Natural killer cell (primary cell): Measurements from ENCODE around the gene LAPTM5. TPM values are rescaled to one million over a fixed set of nuclear protein-coding genes. Genes with fewer than 3 reads are reported as not detected.

Source experiments
- ATAC-seq, 3 donors: fragments of 150-1000 bp in 2 of 3; fragments of 200-7000 bp in 1 of 3; cut with Tn5 transposase; 1 replicate in 1 of 3; 2 replicates in 2 of 3; pipeline ENCODE4 v1.10.0; 2021; ENCODE audit warnings: mild to moderate bottlenecking in 2 of 3, moderate library complexity in 2 of 3
- DNase-seq, 2 donors: peaks; one replicate each; pipeline versions ENCODE4 v3.0.0 to v3.0.0-alpha.2; 2013 to 2021; ENCODE audit warnings: mixed read lengths in 1 of 2
- H3K27ac ChIP-seq: one replicate; pipeline ENCODE4 v1.5.1; 2013; ENCODE audit warnings: mild to moderate bottlenecking, low read length
- H3K27me3 ChIP-seq: one replicate; pipeline ENCODE4 v1.6.1; 2013; ENCODE audit warnings: low read length; ENCODE audit not compliant: control insufficient read depth, insufficient read depth
- H3K36me3 ChIP-seq: one replicate; pipeline ENCODE4 v1.6.1; 2013; ENCODE audit warnings: low read length; ENCODE audit not compliant: control insufficient read depth, insufficient read depth
- H3K4me1 ChIP-seq: one replicate; pipeline ENCODE4 v1.6.1; 2013; ENCODE audit warnings: low read length; ENCODE audit not compliant: control insufficient read depth, insufficient read depth
- H3K4me3 ChIP-seq: one replicate; pipeline ENCODE4 v1.5.1; 2013; ENCODE audit warnings: low read length
- H3K9me3 ChIP-seq: one replicate; pipeline ENCODE4 v1.6.1; 2013; ENCODE audit warnings: low read length; ENCODE audit not compliant: control insufficient read depth, insufficient read depth
- H3K27ac Mint-ChIP-seq, 2 donors: one replicate each; pipeline ENCODE4 v1.8.0; 2022; ENCODE audit warnings: mild to moderate bottlenecking in 2 of 2, mixed read lengths in 2 of 2, moderate library complexity in 1 of 2
- H3K27me3 Mint-ChIP-seq, 2 donors: one replicate each; pipeline ENCODE4 v1.8.0; 2022; ENCODE audit warnings: low read depth in 2 of 2, mixed read lengths in 2 of 2
- H3K36me3 Mint-ChIP-seq: one replicate; pipeline ENCODE4 v1.8.0; 2022; ENCODE audit warnings: mixed read lengths
- H3K4me1 Mint-ChIP-seq, 2 donors: one replicate each; pipeline ENCODE4 v1.8.0; 2022; ENCODE audit warnings: mixed read lengths in 2 of 2
- H3K4me3 Mint-ChIP-seq: one replicate; pipeline ENCODE4 v1.8.0; 2022; ENCODE audit warnings: mild to moderate bottlenecking, moderate library complexity, mixed read lengths
- H3K9me3 Mint-ChIP-seq, 2 donors: one replicate each; pipeline ENCODE4 v1.8.0; 2022; ENCODE audit warnings: mixed read lengths in 2 of 2
- CTCF ChIP-seq: fragments of 200-600 bp; IDR thresholded peaks from one replicate; pipeline ENCODE4 v1.8.0; 2022; ENCODE audit warnings: antibody characterized with exemption
- WGBS: methylation state at CpG from one replicate; pipeline ENCODE4 v1.1.7; 2013; ENCODE audit warnings: missing lambda C conversion rate; ENCODE audit not compliant: insufficient coverage; 5-methylcytosine and 5-hydroxymethylcytosine counted together
- intact Hi-C: fragments of 100-400 bp; cut with micrococcal nuclease; formaldehyde crosslinking; loops from one replicate; pipeline ENCODE4 v1.14.2; 2022
- total RNA-seq, 4 donors: library from RNA; stranded (reverse); fragments of 120-200 nt in 1 of 4; gene quantifications; one replicate each; pipeline versions ENCODE4 v1.2.3 to v1.2.4, GENCODE V29; 2013 to 2022

The LAPTM5 gene
- total RNA-seq, 3 donors from 2014 or later (not counting 1 experiment from before 2014, with no cell fraction given), result 520 to 674 (median 533) TPM

- Mint-ChIP-seq H3K36me3 (no peaks in the 10 kb centered on the region), H3K27me3 (peaks cover 12 to 17% of the 10 kb centered on the region in 2 donors), H3K4me1 (peaks cover 0 to 8% of the 10 kb centered on the region in 2 donors), H3K27ac (no peak overlapping the region), H3K4me3 (no peak overlapping the region), H3K9me3 (no peaks in the 10 kb centered on the region)
- no peak for TF ChIP-seq CTCF
- DNase-seq (no peak), ATAC-seq (no peak)
- peaks cover 2% of the 10 kb centered on the region for H3K27me3 ChIP-seq
- no peak overlapping the region for H3K4me3 ChIP-seq
- no peaks in the 10 kb centered on the region for H3K9me3 ChIP-seq
- intact Hi-C loops, result no loop called here
- H3K4me1 ChIP-seq, result no peaks in the 10 kb centered on the region
- 87% methylated on average over 7 of the region's 7 CpGs for WGBS
- H3K27ac ChIP-seq, result no peak overlapping the region
- H3K36me3 ChIP-seq, result no peaks in the 10 kb centered on the region
Measured at GRCh38 chr1:30692948-30693301, 64.6 kb downstream of the LAPTM5 start.

- no peak for ATAC-seq
- no peak for DNase-seq
- Histone ChIP-seq H3K27me3 (peaks cover 2% of the 10 kb centered on the region), H3K27ac (no peak overlapping the region), H3K36me3 (no peaks in the 10 kb centered on the region), H3K4me3 (no peak overlapping the region), H3K9me3 (no peaks in the 10 kb centered on the region), H3K4me1 (no peaks in the 10 kb centered on the region)
- no peaks in the 10 kb centered on the region for H3K9me3 Mint-ChIP-seq
- H3K36me3 Mint-ChIP-seq, result no peaks in the 10 kb centered on the region
- 73% methylated on average over 7 of the region's 7 CpGs for WGBS
- peaks cover 15 to 21% of the 10 kb centered on the region in 2 donors for H3K27me3 Mint-ChIP-seq
- H3K27ac Mint-ChIP-seq, result no peak overlapping the region
- no peak overlapping the region for H3K4me3 Mint-ChIP-seq
- TF ChIP-seq CTCF, result no peak
- intact Hi-C loops, result no loop called here
- peaks cover 0 to 8% of the 10 kb centered on the region in 2 donors for H3K4me1 Mint-ChIP-seq
Measured at GRCh38 chr1:30692201-30692947, 65.2 kb downstream of the LAPTM5 start.

GRCh38 chr1:30691480-30691879 lies 66.1 kb downstream of the LAPTM5 start:
- no peaks in the 10 kb centered on the region for H3K36me3 Mint-ChIP-seq
- no peak for ATAC-seq

More at GRCh38 chr1:30691480-30691879, 66.1 kb downstream of the LAPTM5 start:
- no peak for DNase-seq
- 62% methylated on average over 5 of the region's 5 CpGs for WGBS
- Histone ChIP-seq H3K36me3 (no peaks in the 10 kb centered on the region), H3K27ac (no peak overlapping the region), H3K27me3 (peaks cover 2% of the 10 kb centered on the region), H3K4me3 (no peak overlapping the region), H3K4me1 (no peaks in the 10 kb centered on the region), H3K9me3 (no peaks in the 10 kb centered on the region)
- Mint-ChIP-seq H3K4me3 (no peak overlapping the region), H3K27ac (no peak overlapping the region), H3K4me1 (peaks cover 0 to 8% of the 10 kb centered on the region in 2 donors), H3K27me3 (peaks cover 23 to 28% of the 10 kb centered on the region in 2 donors), H3K9me3 (no peaks in the 10 kb centered on the region)
- TF ChIP-seq CTCF, result no peak
- intact Hi-C loops, result no loop called here
